T-helper 1 cell treated with Interleukin-12 subunit alpha and Interleukin-12 subunit beta and Interleukin-4 antibody, amounts not matched to agents 30 ng/mL and 1 ng/mL, for 36 hours (primary cell): ENCODE measurements around the gene CAPRIN2. TPM values are rescaled to one million over a fixed set of nuclear protein-coding genes. Genes with fewer than 3 reads are reported as not detected.

Experiments
- intact Hi-C: fragments of 100-400 bp; cut with micrococcal nuclease; formaldehyde crosslinking; loops from one replicate; pipeline ENCODE4 v1.15.1; 2024
- total RNA-seq: library from RNA; stranded (reverse); gene quantifications from 2 replicates; pipeline ENCODE4 v1.2.3, GENCODE V29; 2022

Gene CAPRIN2
- total RNA-seq, 1 donor from 2014 or later, result 11.0 TPM

DNA sequence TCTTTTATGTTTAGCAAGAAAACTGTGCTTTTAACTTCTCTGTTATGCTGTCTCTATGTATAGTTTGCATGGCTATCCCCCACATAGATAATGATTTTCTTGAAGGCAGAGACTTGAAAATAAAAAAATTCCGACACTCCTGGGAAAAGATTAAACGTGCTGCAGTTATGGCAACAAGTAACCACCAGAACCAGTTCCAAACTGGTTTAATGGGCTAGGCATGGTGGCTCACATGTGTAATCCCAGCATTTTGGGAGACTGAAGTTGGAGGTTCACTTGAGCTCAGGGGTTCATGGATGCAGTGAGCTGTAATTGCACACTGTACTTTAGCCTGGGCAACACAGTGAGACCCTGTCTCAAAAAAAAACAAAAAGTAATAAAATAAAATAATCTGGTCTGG, 15.1 kb upstream of the CAPRIN2 start:
- intact Hi-C loops, result no loop called here

DNA sequence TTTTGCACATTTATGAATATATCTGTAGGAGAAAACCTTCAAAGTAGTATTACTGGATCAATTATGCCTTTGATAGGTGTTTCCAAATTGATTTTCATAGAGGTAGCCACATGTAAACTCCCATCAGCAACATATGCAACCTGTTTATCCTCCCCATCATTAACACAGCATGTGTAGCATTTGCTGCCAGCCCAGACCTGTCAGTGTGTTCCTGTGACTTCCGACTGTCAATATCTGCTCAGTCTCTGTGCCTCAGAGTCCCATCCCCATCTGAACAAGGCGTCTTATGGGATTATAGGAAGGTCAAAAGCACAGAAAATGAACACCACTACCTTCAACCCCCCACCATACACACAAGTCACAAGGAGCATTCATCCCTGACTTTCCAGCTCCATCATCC, 9.5 kb upstream of the CAPRIN2 start:
- intact Hi-C loops, result no loop called here

DNA sequence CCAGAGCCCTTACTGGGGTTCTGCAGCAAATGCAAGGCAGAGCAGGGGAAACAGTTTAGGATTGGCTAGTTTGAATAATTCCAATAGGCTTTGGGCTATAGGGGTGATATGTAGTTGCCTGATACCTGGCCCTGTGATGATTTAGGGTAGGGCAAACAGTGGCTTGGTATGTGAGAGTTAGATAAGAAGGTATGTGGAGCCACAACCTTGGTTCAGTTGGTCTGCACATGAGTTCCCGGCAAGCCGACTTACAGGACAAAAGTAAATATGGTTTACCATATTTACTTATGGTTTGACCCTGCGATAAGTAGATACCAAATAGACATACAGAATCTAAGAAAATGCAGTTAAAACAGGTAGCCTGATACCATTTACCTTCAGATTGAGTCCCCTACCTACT, 8.3 kb upstream of the CAPRIN2 start:
- intact Hi-C loops, result no loop called here

DNA sequence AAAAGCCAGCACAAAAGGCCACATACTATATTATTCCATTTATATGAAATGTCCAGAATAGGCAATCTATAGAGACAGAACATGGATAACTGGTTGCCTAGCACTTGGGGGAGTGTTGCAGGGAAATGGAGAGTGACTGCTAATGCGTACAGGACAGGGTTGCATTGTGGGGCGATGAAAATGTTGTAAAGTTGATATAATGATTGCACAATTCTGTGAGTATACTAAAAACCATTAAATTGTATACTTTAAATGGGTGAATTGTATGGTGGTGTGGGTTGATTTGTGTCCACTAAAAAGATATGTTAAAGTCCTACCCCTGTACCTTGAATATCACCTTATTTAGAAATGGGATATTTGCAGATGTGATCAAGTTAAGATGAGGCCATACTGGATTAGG, 7.0 kb upstream of the CAPRIN2 start:
- intact Hi-C loops, result no loop called here

DNA sequence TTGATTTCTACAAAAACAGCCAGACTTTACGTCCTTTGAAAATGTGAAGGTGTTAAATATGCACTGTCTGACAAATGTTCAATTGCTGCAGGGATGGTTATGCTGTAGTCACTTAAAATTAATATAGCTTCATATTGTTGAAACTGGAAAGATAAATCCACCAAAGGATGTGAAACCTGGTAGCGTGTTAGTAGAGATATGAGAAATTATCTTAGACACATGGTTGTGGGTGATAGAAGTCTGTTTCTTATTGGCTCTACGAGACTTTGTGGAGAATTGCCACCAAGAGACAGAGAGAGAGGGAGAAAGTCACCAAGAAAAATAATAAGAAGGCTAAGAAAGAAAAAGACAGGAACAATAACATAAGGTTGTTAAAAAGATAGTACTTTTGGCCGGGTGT, 2.6 kb upstream of the CAPRIN2 start:
- intact Hi-C loops, result loop anchor here (5.0 to 10.0 kb wide), 3 partner anchors 1380 to 1997 kb away; partner anchors contain the start of gene YARS2

DNA sequence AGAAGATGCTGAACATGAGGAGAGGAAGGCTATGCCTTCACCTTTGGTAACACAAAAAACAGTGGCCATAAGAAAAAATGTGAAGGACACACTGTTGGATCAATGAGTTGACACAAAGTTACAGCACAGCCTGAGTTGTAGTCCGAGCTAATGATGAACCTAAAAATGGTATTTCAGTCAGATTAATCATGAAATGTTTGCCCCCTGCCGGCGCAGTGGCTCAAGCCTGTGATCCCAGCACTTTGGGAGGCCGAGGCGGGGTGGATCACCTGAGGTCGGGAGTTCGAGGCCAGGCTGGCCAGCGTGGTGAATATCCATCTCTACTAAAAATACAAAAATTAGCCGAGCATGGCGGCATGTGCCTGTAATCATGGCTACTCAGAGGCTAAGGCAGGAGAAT, 1.3 kb upstream of the CAPRIN2 start:
- intact Hi-C loops, result loop anchor here (5.0 to 10.0 kb wide), 3 partner anchors 1381 to 1999 kb away; partner anchors contain the start of gene YARS2

DNA sequence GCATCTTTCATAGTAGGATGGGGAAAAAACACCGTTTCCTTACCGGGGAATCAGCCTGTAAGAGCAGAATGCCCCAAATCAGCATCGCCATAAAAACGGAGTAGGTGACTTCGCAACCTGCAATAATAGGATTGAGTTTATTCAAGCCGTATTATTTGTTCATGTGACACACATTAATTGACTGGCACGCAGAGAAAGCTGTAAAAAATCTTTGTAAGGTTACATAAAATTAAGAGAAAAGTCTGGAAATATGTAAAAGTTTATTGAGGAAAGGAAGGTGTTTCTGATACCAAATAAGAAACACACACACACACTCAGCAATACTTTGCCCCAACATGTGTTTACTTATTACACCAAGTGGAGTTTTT, 628 bp upstream of the CAPRIN2 start:
- intact Hi-C loops, result loop anchor here (1.0 to 10.0 kb wide), 9 partner anchors 41 to 1999 kb away; partner anchors contain the start of genes AMN1, DDX11, ERGIC2 and IPO8

DNA sequence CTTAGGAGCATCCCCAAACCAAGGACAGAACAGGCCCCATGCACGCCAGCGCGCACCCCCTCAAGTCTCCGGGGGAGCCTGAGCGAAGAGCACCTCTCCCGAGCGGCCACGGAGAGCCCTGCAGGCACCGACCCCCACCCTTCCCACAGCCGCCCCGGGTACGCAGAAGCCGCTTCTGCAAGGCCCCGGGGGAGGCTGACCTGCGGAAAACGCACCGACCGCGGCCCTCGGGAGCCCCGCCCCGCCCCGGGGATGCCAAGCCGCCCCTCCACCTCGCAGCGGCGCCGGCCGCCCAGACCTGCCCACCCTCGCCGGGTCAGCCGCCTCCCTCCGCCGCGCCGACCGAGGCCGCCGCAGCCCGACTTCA, 385 bp downstream of the CAPRIN2 start:
- intact Hi-C loops, result loop anchor here (1.0 to 10.0 kb wide), 6 partner anchors 53 to 2000 kb away; partner anchors contain the start of genes AMN1, DDX11, ETFBKMT and SINHCAF

DNA sequence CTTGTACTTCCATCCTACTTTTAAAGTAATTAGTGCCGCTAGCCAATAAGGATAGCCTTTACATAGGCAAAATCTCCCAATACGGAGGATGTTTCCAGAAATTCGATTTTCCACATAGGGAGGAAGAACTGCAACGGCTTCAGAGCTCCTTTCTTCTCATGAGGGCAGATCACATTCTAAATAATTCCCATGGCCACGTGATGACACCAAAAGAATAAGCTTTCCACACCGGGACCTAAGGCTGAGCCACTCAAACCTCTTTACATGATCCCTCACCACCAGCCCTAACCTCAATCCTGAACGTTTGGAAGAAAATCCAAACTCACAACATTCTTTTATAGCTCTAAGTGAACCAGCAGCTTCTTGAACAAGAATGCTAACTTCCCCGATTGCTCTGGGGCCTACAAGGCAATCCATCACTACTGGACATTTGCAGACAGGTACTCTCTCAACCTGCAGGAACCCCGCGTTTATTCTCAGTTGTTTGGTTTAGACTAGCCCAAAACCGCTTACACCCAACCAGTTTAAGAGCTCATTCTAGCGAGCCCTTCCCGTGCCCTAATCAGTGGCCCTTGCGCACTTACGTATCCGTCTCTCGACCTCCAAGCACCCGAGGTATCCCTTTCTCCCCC, 884 bp downstream of the CAPRIN2 start:
- intact Hi-C loops, result loop anchor here (1.0 to 10.0 kb wide), 6 partner anchors 53 to 2001 kb away; partner anchors contain the start of genes AMN1, DDX11, ETFBKMT and SINHCAF

DNA sequence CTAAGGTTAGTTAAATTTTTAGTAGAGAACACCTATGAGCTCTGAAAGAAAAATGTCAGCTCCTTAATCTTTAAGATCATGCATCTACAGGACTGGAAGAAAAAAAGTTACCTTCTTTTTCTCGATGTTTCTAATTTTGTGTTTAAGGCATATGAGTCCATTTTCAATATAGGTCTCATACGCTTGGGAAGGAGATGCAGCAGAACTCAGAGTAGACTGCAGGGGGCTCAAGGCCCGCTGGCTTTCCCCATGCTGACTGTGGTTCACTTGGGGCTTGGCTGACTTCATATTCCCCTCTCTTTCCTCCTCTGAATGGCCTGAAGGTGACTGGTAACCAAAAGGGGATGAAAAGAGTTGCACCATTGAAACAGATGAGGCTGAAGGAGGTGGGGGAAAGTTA, 1.5 kb downstream of the CAPRIN2 start:
- intact Hi-C loops, result loop anchor here (10.0 kb wide), 1 partner anchor 2002 kb away; the partner anchor contains the start of gene YARS2

DNA sequence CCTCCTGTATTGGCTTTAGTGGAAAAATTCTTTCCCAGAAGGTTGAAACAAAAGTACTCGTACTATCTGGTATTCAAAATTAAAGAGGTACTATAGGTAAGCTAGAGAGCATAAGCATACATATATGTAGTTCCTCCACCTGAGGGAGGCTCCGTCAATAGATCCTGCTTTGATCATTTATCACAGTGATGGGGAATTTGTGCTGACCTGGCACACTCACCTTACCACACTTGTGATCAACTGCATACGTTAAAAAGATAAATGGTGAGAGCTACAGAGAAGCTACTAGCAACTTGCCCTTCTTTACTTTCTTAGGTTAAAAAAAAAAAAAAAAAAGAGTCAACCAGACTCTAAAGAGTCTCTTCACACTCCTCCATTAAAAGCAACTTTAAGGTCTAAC, 2.5 kb downstream of the CAPRIN2 start:
- intact Hi-C loops, result loop anchor here (10.0 kb wide), 1 partner anchor 2003 kb away; the partner anchor contains the start of gene YARS2

DNA sequence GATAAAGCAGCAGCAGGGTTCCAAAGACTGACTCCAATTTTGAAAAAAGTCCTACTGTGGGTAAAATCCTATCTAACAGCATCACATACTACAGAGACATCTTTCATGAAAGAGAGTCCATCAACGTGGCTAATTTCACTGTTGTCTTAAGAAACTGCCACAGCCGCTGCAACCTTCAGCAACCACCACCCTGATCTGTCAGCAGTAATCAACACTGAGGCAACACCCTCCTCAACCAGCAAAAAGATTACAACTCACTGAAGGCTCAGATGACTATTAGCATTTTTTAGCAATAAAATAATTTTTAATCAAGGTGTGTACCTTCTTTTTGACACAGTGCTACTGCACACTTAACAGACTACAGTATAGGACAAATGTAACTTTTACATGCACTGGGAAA, 6.6 kb downstream of the CAPRIN2 start:
- intact Hi-C loops, result no loop called here

DNA sequence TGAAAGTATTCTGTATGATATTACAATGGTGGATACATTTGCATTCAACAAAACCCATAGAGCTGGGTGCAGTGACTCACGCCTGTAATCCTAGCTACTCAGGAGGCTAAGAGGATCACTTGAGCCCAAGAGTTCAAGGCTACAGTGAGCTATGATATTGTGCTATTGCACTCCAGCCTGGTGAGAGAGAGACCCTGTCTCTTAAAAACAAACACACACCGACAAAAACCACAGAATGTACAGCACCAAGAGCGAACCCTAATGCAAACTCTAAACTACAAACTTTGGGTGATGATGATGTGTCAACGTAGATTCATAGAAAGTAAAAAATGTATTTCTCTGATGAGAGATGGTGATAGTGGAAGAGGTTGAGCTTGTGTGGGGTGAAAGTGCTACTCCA, 8.6 kb downstream of the CAPRIN2 start:
- intact Hi-C loops, result no loop called here

DNA sequence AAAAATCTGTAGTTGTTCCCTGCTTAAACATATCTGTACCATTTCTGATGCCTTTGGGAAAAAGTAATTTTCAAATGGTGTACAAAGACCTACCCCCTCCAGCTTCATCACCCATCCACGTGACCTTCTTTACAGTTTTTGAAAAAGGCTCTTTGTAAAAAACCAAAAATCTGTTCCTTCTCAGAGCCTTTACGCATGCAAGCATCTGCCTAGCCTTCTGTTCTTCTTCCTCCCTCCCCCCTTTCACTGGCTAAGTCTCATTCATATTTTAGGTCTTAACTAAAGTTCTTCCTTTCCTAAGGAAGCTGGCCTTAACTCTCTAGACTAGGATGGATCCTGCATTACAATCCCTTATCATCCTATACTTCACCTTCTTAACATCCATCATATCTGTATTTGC, 10.4 kb downstream of the CAPRIN2 start:
- intact Hi-C loops, result no loop called here

DNA sequence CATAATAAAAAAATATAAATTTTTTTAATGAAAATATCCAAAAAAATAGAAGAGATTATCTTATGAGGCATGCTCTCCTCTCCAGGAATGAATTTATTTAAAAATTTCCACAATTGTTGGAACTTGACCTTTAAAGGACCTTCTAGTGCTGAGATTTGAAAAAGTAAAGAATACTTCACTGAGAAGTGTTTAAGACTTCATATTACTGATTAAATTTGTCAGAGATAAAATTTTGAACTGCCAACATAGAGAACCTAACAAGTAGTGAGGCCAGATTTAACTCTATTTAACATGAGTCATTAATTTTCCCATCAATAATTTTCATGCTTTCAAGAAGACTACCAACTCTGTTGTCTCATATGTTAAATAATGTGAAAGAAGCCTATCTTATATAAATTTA, 14.5 kb downstream of the CAPRIN2 start:
- intact Hi-C loops, result no loop called here

DNA sequence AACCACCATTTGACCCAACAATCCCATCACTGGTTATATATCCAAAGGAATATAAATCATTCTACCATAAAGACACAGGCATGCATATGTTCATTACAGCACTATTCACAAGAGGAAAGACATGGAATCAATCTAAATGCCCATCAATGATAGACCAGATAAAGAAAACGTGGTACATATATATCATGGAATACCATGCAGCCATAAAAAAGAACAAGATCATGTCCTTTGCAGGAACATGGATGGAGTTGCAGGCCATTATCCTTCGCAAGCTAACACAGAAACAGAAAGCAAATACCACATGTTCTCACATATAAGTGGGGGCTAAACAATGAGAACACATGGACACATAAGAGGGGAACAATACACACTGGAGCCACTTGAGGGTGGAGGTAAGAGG, 15.7 kb downstream of the CAPRIN2 start:
- intact Hi-C loops, result no loop called here

DNA sequence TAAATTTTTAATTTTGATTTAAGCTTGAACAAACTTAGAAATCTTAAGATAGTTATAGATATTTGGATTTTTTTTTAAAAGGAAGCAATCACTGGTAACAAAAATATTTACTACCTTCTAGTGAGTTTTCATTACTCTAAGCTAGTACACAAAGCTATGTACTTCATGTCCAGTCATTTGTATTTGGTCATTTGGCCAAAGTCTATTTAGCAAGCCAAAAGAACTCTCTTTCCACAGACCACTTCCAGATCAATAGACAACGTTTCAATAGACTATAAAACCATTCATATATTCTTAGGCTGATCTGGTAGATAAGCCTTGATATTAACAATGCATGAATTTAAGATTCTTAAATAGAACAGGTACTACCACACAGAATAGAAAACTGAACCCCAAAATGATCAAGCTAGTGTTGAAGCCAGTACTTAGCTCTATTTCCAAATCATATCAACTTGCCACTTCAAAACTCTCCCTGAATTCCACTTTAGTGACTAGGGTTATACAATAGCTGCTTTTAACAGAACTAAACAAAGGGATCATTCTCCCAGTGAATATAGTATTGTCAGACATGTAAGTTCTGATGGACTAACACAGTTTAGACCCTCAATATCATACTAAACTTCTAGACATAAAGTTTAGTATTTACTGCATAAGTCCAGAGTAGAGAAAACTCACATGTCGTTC, 21.7 kb downstream of the CAPRIN2 start:
- intact Hi-C loops, result no loop called here

DNA sequence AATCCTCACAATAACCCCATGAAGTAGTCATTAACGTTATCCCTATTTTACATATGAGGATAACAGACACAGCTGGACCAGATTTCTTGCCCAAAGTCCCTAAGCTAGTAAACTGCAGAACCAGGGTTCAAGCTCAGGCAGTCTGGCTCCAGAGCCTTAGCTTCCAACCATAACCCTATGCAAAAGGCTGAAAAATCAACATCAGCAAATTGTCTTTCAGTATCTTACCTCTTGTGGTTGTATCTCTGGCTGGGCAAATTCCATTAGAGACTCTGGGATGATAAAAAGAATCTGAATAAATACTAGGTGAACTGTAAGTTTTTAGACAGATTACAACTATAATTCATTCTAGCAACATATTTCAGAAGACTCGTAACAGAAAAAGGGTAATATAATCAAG, 24.7 kb downstream of the CAPRIN2 start:
- intact Hi-C loops, result no loop called here

DNA sequence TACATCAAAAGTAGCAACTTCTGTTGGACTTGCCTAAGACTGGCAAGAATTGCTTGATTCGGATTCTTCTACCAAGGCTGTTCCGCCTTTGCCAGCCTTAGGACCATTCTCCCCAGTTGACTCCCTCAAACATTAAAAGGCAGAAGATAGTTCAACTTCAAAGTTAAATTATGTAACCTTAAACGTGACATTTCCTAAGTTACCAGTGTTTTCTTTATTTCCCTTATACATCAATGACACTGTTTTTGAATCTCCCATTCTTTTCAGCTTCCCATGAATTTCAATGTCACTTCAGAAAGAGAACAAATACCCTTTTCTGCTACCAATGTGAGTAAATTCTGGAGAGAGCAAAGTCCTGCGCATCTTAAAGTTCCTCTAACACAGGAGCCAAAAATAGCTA, 25.2 kb downstream of the CAPRIN2 start:
- intact Hi-C loops, result no loop called here

DNA sequence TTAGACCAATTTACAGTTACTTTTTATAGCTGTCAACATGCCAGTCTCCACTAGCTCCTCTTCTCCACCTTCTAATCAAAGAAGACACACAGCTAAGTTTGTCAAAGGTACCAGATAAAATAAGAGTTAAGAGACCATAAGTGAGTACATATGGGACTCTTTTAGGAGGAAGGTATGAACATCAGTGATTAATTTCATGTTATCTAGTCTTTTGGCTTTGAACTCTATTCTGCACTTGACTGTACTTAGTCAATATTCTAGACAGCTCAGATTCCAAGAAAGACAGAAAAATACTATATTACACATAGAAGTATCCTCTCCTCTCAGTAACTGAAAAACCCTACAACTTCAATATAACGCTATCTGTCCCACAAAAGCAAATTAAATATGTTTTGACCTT, 28.1 kb downstream of the CAPRIN2 start:
- intact Hi-C loops, result no loop called here

DNA sequence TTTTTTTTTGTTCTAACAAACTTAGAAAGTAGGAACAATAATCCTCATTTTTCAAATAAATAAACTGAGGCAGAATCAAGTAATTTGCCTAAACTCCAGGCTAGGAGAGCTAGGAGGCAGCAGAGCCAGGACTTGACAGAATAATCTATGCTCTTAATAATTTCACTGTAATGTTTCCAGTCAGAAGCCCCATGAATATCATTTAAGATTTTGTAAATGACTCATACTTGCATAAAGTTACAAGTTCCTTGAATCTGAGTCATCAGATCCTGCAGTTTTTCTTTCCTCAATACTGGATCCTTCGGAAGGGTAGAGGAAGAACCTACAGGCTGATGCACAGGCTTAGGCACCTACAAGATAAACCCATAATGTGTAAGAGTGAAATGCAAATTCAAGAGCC, 29.0 kb downstream of the CAPRIN2 start:
- intact Hi-C loops, result no loop called here

DNA sequence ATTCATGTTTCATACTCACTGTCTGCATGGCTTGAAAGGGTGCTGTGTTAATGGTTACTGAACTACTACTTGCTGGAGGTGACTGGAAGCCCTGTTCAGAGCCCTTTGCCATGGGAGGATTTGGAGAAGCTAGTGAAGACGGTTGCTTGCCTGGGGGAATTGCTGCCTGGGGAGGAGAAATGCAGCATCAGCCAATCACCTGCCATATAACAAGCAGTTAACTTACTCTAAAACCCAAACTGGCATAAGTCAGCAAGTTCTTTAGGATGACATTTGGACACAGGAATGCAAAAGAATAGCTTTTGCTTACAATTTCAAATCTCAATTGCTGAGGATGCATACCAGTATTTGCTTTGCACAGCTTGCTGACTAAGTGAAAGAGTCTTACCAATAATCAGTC, 35.7 kb downstream of the CAPRIN2 start:
- intact Hi-C loops, result no loop called here
